Upper lobe of left lung (tissue), 6 donors: ENCODE results near the gene JOSD1. TPM values are rescaled to one million over a fixed set of nuclear protein-coding genes. Genes with fewer than 3 reads are reported as not detected.

Experiments used
- ATAC-seq, 2 donors: fragments of 200-7000 bp; cut with Tn5 transposase; one replicate each; pipeline ENCODE4 v1.9.1; 2022; ENCODE audit warnings: mild to moderate bottlenecking in 2 of 2, moderate library complexity in 2 of 2; ENCODE audit not compliant: low FRiP score in 2 of 2
- DNase-seq, 2 donors: peaks; one replicate each; pipeline ENCODE4 v3.0.0-alpha.2; 2019 to 2020
- H3K27ac ChIP-seq, 4 donors: fragments of 200-600 bp; sonication (generic); one replicate each; pipeline ENCODE4 v1.5.1; 2016 to 2019
- H3K27me3 ChIP-seq, 4 donors: fragments of 200-600 bp; sonication (generic); one replicate each; pipeline ENCODE4 v1.5.1; 2017 to 2019
- H3K36me3 ChIP-seq, 4 donors: fragments of 200-600 bp; sonication (generic); one replicate each; pipeline ENCODE4 v1.5.1; 2016 to 2019
- H3K4me1 ChIP-seq, 4 donors: fragments of 200-600 bp; sonication (generic); one replicate each; pipeline ENCODE4 v1.5.1; 2018 to 2019
- H3K4me3 ChIP-seq, 4 donors: fragments of 200-600 bp; sonication (generic); one replicate each; pipeline ENCODE4 v1.5.1; 2017 to 2019; ENCODE audit warnings: mild to moderate bottlenecking in 2 of 4, moderate library complexity in 1 of 4
- H3K9me3 ChIP-seq, 4 donors: fragments of 200-600 bp; sonication (generic); one replicate each; pipeline ENCODE4 v1.5.1; 2018 to 2019
- CTCF ChIP-seq, 6 experiments: fragments of 450-650 bp in 4 of 6; fragments of 200-600 bp in 2 of 6; sonication (generic) in 2 of 6; IDR thresholded peaks; one replicate each; pipeline ENCODE4 v1.5.1; 2016 to 2019; ENCODE audit warnings: antibody characterized with exemption in 6 of 6
- EP300 ChIP-seq, 4 donors: sonication (generic); formaldehyde crosslinking; IDR thresholded peaks; one replicate each; pipeline ENCODE4 v1.5.1; 2017; ENCODE audit warnings: antibody characterized with exemption in 4 of 4, control low read depth in 2 of 4
- POLR2A ChIP-seq, 4 donors: fragments of 450-650 bp; IDR thresholded peaks; one replicate each; pipeline ENCODE4 v1.5.1; 2016 to 2017; ENCODE audit warnings: antibody characterized with exemption in 4 of 4, mild to moderate bottlenecking in 2 of 4
- POLR2AphosphoS5 ChIP-seq, 2 donors: sonication (generic); formaldehyde crosslinking; IDR thresholded peaks; one replicate each; pipeline ENCODE4 v1.5.1; 2017; ENCODE audit warnings: antibody characterized with exemption in 2 of 2
- WGBS, 2 donors: methylation state at CpG; one replicate each; pipeline ENCODE4 v1.1.5; 2017 to 2018; 5-methylcytosine and 5-hydroxymethylcytosine counted together
- small RNA-seq, 4 donors: library from RNA; depleted of rRNA; stranded (forward); fragments of <200 nt; gene quantifications; one replicate each; pipeline ENCODE3, GENCODE V24; 2016
- total RNA-seq, 6 donors: library from RNA; depleted of rRNA in 4 of 6; stranded (reverse); fragments of >200 nt in 4 of 6; gene quantifications; one replicate each; pipeline versions ENCODE4 v1.1.0 to v1.2.1, GENCODE V29; 2016 to 2021
- donor health status: DM: no; HTN: no; CAD: no; lungs with moderate emphysema.
- donor health status: DM: no; HTN: yes; CAD: no; lungs with severe emphysema.

Gene JOSD1
- total RNA-seq, 6 donors from 2014 or later = 47.1 to 84.8 (median 67.3) TPM

DNA sequence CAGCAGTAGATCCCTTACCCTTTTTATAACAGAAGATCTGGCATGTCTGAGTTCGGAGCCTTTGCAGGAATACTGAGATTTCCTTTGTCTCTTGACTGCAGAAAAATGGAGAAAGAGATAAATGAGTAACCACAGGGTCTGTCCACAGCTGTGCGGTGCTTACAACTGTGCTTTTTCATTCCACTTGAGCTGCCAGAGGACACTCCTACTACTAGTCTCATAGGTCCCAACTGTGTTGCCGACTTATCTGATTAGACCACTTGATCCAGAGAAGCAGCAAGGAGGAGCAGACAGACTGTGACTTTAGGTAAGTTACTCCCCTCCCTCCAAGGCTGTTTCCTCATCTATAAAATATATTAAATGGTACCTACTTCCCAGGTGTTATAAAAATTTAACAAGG, 62.0 kb downstream of the JOSD1 start:
- no peak overlapping the region for H3K4me3 ChIP-seq
- 70 to 85% methylated on average over 3 of the region's 3 CpGs for WGBS, 2 donors
- no peaks in the 10 kb centered on the region for H3K9me3 ChIP-seq
- TF ChIP-seq POLR2A (IDR thresholded peaks at IDR 0.05) (no peak), EP300 (IDR thresholded peaks at IDR 0.05) (no peak), CTCF (IDR thresholded peaks at IDR 0.05) (no peak), POLR2AphosphoS5 (IDR thresholded peaks at IDR 0.05) (no peak)
- H3K36me3 ChIP-seq = no peaks in the 10 kb centered on the region
- H3K27me3 ChIP-seq = no peaks in the 10 kb centered on the region
- no peaks in the 10 kb centered on the region for H3K4me1 ChIP-seq
- DNase-seq (no peak), ATAC-seq (no peak)
- H3K27ac ChIP-seq = no peak overlapping the region

- H3K9me3 ChIP-seq = no peaks in the 10 kb centered on the region
- H3K4me1 ChIP-seq = no peaks in the 10 kb centered on the region
- ATAC-seq (no peak), DNase-seq (no peak)
- no peak for TF ChIP-seq CTCF (IDR thresholded peaks at IDR 0.05)
- TF ChIP-seq POLR2A (IDR thresholded peaks at IDR 0.05) = no peak
- no peak for TF ChIP-seq POLR2AphosphoS5 (IDR thresholded peaks at IDR 0.05)
- TF ChIP-seq EP300 (IDR thresholded peaks at IDR 0.05) = no peak
- WGBS, 2 donors = 89 to 94% methylated on average over 2 of the region's 2 CpGs
- no peaks in the 10 kb centered on the region for H3K27me3 ChIP-seq
- no peaks in the 10 kb centered on the region for H3K36me3 ChIP-seq
- H3K27ac ChIP-seq = no peak overlapping the region
- H3K4me3 ChIP-seq = no peak overlapping the region
These were observed 62.5 kb downstream of the JOSD1 start for GRCh38 chr22:38638216-38638615.

Small RNA genes lying within 50 kb of the gene (small RNA-seq; reads per million reads assigned to genes)
- 0 reads per million in 4 donors for gene AL021707.8

Other genes with a start within 250 kb of the JOSD1 start
- not detected for gene KCNJ4, start 245.7 kb downstream of the JOSD1 start, total RNA-seq
- gene KDELR3, start 232.8 kb downstream of the JOSD1 start, total RNA-seq = 10 to 100 TPM in 2 of 6 donors, 1 to 10 TPM in 4; 7.3 to 14.2 (median 9.7) TPM
- 1,000 to 10,000 TPM in 2 of 6 donors, 100 to 1,000 TPM in 4; 428 to 2,078 (median 621) TPM for gene DDX17, start 194.6 kb downstream of the JOSD1 start, total RNA-seq
- 10 to 100 TPM in 1 of 6 donors, 1 to 10 TPM in 2, under 1 TPM in 3; 0.33 to 12.3 (median 1.2) TPM for gene DMC1, start 130.8 kb downstream of the JOSD1 start, total RNA-seq
- gene FAM227A, start 44.6 kb downstream of the JOSD1 start, total RNA-seq = 10 to 100 TPM in 3 of 6 donors, 1 to 10 TPM in 2, under 1 TPM in 1; 0.49 to 21.3 (median 8.3) TPM
- gene CBY1, start 44.3 kb downstream of the JOSD1 start, total RNA-seq = 10 to 100 TPM; 15.8 to 30.3 (median 23.5) TPM
- 10 to 100 TPM in 5 of 6 donors, 1 to 10 TPM in 1; 9.4 to 60.3 (median 24.1) TPM for gene TOMM22, start 19.0 kb downstream of the JOSD1 start, total RNA-seq
- gene GTPBP1, start 5.0 kb upstream of the JOSD1 start, total RNA-seq = 100 to 1,000 TPM in 2 of 6 donors, 10 to 100 TPM in 4; 57.9 to 176 (median 73.6) TPM
- 100 to 1,000 TPM; 191 to 436 (median 275) TPM for gene SUN2, start 55.1 kb upstream of the JOSD1 start, total RNA-seq
- gene DNAL4, start 93.2 kb upstream of the JOSD1 start, total RNA-seq = 10 to 100 TPM; 14.7 to 23.7 (median 20.2) TPM
- gene NPTXR, start 143.1 kb upstream of the JOSD1 start, total RNA-seq = 1 to 10 TPM in 5 of 6 donors, not detected in 1; 1.4 to 6.6 (median 3.0) TPM
- gene CBX6, start 171.3 kb upstream of the JOSD1 start, total RNA-seq = 10 to 100 TPM; 30.4 to 74.9 (median 45.4) TPM